Vagina (tissue), 2 donors: ENCODE measurements around the gene SCFD2. TPM values are rescaled to one million over a fixed set of nuclear protein-coding genes. Genes with fewer than 3 reads are reported as not detected.
"Not testable (repeated sequence)": the region's sequence is repeated elsewhere in the genome, so short reads cannot be mapped to it uniquely, and the experiment has no call there.

ENCODE experiments used
- DNase-seq, 2 donors: peaks; one replicate each; pipeline ENCODE4 v3.0.0-alpha.2; 2017; ENCODE audit errors: extremely low spot score in 2 of 2
- H3K27ac ChIP-seq: fragments of 200-600 bp; sonication (generic); one replicate; pipeline ENCODE4 v1.5.1; 2019
- H3K27me3 ChIP-seq: fragments of 200-600 bp; sonication (generic); one replicate; pipeline ENCODE4 v1.5.1; 2019
- H3K36me3 ChIP-seq, 2 donors: fragments of 200-600 bp; sonication (generic); one replicate each; pipeline ENCODE4 v1.5.1; 2017 to 2019
- H3K4me1 ChIP-seq: fragments of 200-600 bp; sonication (generic); one replicate; pipeline ENCODE4 v1.5.1; 2019
- H3K4me3 ChIP-seq, 2 donors: fragments of 200-600 bp; sonication (generic); 1 replicate in 1 of 2; 2 replicates in 1 of 2; pipeline ENCODE4 v1.5.1; 2016 to 2019
- H3K9me3 ChIP-seq: fragments of 200-600 bp; sonication (generic); one replicate; pipeline ENCODE4 v1.5.1; 2019
- CTCF ChIP-seq, 3 experiments: fragments of 450-650 bp in 2 of 3; fragments of 200-600 bp in 1 of 3; sonication (generic) in 1 of 3; IDR thresholded peaks; one replicate each; pipeline ENCODE4 v1.5.1; 2017 to 2019; ENCODE audit warnings: antibody characterized with exemption in 3 of 3, mild to moderate bottlenecking in 2 of 3, moderate library complexity in 2 of 3
- POLR2A ChIP-seq, 2 donors: fragments of 450-650 bp; IDR thresholded peaks; one replicate each; pipeline ENCODE4 v1.6.1; 2017; ENCODE audit warnings: antibody characterized with exemption in 2 of 2, mild to moderate bottlenecking in 2 of 2, moderate library complexity in 2 of 2
- POLR2AphosphoS5 ChIP-seq, 2 donors: sonication (generic); formaldehyde crosslinking; IDR thresholded peaks; one replicate each; pipeline ENCODE4 v1.9.0; 2017; ENCODE audit warnings: antibody characterized with exemption in 2 of 2, mild to moderate bottlenecking in 2 of 2, low read depth in 1 of 2; ENCODE audit not compliant: insufficient read depth in 1 of 2
- intact Hi-C: fragments of 100-400 bp; cut with DNase I; formaldehyde crosslinking; loops from one replicate; pipeline ENCODE4 v1.15.1; 2023
- total RNA-seq: library from RNA; depleted of rRNA; stranded (reverse); fragments of >200 nt; gene quantifications from one replicate; pipeline ENCODE4 v1.2.3, GENCODE V29; 2016

SCFD2 gene
- total RNA-seq, 1 donor from 2014 or later = 33.1 TPM

- H3K36me3 ChIP-seq = peaks cover 0 to 6% of the 10 kb centered on the region in 2 donors
- H3K4me3 ChIP-seq = no peak overlapping the region
- DNase-seq = no peak
- H3K4me1 ChIP-seq = peaks cover 20% of the 10 kb centered on the region
- intact Hi-C loops = no loop called here
- TF ChIP-seq CTCF (IDR thresholded peaks at IDR 0.05) = no peak
- TF ChIP-seq POLR2AphosphoS5 (IDR thresholded peaks at IDR 0.05; ENCODE audit: insufficient read depth in 1 of 2, low read depth in 1 of 2) = no peak
- H3K27me3 ChIP-seq = no peaks in the 10 kb centered on the region
- no peak overlapping the region for H3K27ac ChIP-seq
- no peaks in the 10 kb centered on the region for H3K9me3 ChIP-seq
Measured at GRCh38 chr4:53346920-53347852, 18.7 kb downstream of the SCFD2 start.

DNA sequence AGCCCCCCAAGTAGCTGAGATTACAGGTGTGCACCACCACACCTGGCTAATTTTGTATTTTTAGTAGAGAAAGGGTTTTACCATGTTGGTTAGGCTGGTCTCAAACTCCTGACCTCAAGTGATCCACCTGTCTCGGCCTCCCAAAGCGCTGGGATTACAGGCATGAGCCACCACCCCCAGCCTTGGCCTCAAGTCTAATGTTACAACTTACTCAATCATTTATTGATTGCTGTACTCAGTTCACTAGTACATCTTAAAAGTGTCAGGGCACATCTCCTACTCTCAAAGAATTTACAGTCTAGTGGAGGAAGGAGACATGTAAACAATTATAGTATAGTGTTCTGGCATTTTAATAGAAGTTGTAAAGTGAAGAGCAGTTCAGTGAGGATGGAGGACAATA lies 19.5 kb downstream of the SCFD2 start:
- H3K27me3 ChIP-seq, H3K27ac ChIP-seq, H3K4me3 ChIP-seq, DNase-seq, H3K36me3 ChIP-seq, H3K9me3 ChIP-seq, intact Hi-C loops: not testable (repeated sequence)
- H3K4me1 ChIP-seq = peaks cover 20% of the 10 kb centered on the region

DNA sequence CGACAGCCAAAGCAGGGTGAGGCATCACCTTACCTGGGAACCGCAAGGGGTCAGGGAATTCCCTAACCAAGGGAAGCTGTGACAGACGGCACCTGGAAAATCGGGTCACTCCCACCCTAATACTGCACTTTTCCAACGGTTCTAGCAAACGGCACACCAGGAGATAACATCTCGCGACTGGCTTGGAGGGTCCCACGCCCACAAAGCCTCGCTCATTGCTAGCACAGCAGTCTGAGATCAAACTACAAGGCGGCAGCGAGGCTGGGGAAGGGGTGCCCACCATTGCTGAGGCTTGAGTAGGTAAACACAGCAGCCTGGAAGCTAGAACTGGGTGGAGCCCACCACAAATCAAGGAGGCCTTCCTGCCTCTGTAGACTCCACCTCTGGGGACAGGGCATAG lies 25.7 kb downstream of the SCFD2 start:
- H3K27ac ChIP-seq, H3K4me3 ChIP-seq, H3K36me3 ChIP-seq, H3K4me1 ChIP-seq, H3K27me3 ChIP-seq, intact Hi-C loops, DNase-seq, H3K9me3 ChIP-seq: not testable (repeated sequence)

GRCh38 chr4:53334916-53335315 lies 30.9 kb downstream of the SCFD2 start:
- H3K27ac ChIP-seq, intact Hi-C loops, H3K36me3 ChIP-seq, H3K4me1 ChIP-seq, H3K27me3 ChIP-seq, H3K4me3 ChIP-seq, DNase-seq, H3K9me3 ChIP-seq: not testable (repeated sequence)

- no peaks in the 10 kb centered on the region for H3K36me3 ChIP-seq
- intact Hi-C loops = no loop called here
- TF ChIP-seq POLR2AphosphoS5 (IDR thresholded peaks at IDR 0.05; ENCODE audit: insufficient read depth in 1 of 2, low read depth in 1 of 2) (no peak), POLR2A (IDR thresholded peaks at IDR 0.05) (no peak), CTCF (IDR thresholded peaks at IDR 0.05) (no peak)
- H3K4me3 ChIP-seq = no peak overlapping the region
- no peak overlapping the region for H3K27ac ChIP-seq
- H3K27me3 ChIP-seq = no peaks in the 10 kb centered on the region
- no peaks in the 10 kb centered on the region for H3K9me3 ChIP-seq
- no peak for DNase-seq
- peaks cover 6% of the 10 kb centered on the region for H3K4me1 ChIP-seq
Measured at GRCh38 chr4:53326535-53326934, 39.3 kb downstream of the SCFD2 start.

- no peaks in the 10 kb centered on the region for H3K9me3 ChIP-seq
- TF ChIP-seq CTCF (IDR thresholded peaks at IDR 0.05) (no peak), POLR2AphosphoS5 (IDR thresholded peaks at IDR 0.05; ENCODE audit: insufficient read depth in 1 of 2, low read depth in 1 of 2) (no peak), POLR2A (IDR thresholded peaks at IDR 0.05) (no peak)
- DNase-seq = no peak
Measured at GRCh38 chr4:53322696-53323095, 43.2 kb downstream of the SCFD2 start.

More at GRCh38 chr4:53322696-53323095, 43.2 kb downstream of the SCFD2 start:
- no peaks in the 10 kb centered on the region for H3K27me3 ChIP-seq
- no peak overlapping the region for H3K4me3 ChIP-seq
- no peak overlapping the region for H3K27ac ChIP-seq
- intact Hi-C loops = no loop called here
- H3K4me1 ChIP-seq = peaks cover 7% of the 10 kb centered on the region
- H3K36me3 ChIP-seq = no peaks in the 10 kb centered on the region
